HL-60 (cell line): Measurements from ENCODE around the gene ERP29.

Experiments
- DNase-seq, 2 experiments: peaks; one replicate each; pipeline ENCODE4 v3.0.0-alpha.2; 2010 to 2020; ENCODE audit warnings: low read depth in 1 of 2, low spot score in 1 of 2
- H3K27ac ChIP-seq: fragments of 250-450 bp; sonication (Bioruptor Pico); replicated peaks from 2 replicates; pipeline ENCODE4 v1.5.1; 2020; ENCODE audit warnings: mild to moderate bottlenecking, moderate library complexity
- H3K27me3 ChIP-seq: fragments of 250-450 bp; sonication (Bioruptor Pico); 2 replicates; pipeline ENCODE4 v1.5.1; 2021; ENCODE audit warnings: mild to moderate bottlenecking, moderate library complexity; ENCODE audit not compliant: insufficient read depth, poor library complexity, severe bottlenecking
- H3K4me3 ChIP-seq: replicated peaks from 2 replicates; pipeline ENCODE4 v1.5.1; 2011; ENCODE audit warnings: mild to moderate bottlenecking, control low read depth, low read length; ENCODE audit not compliant: insufficient read depth
- GABPA ChIP-seq: IDR thresholded peaks from 2 replicates; pipeline ENCODE4 v1.6.1; 2012; ENCODE audit warnings: low read depth
- POLR2AphosphoS5 ChIP-seq: IDR thresholded peaks from 2 replicates; pipeline ENCODE4 v1.6.1; 2012; ENCODE audit warnings: low read depth
- SPI1 ChIP-seq: IDR thresholded peaks from 2 replicates; pipeline ENCODE4 v1.6.1; 2012; ENCODE audit warnings: low read depth, mild to moderate bottlenecking, borderline replicate concordance
- TF ChIP-seq, protein P1 (sequence below): IDR thresholded peaks from one replicate; pipeline ENCODE4 v1.5.1; 2011; ENCODE audit warnings: low read length, control low read depth, inconsistent platforms; ENCODE audit not compliant: insufficient read depth
- TF ChIP-seq, protein P2 (sequence below): IDR thresholded peaks from 2 replicates; pipeline ENCODE4 v1.6.1; 2012; ENCODE audit warnings: low read depth; ENCODE audit not compliant: insufficient replicate concordance

ERP29 gene

DNA sequence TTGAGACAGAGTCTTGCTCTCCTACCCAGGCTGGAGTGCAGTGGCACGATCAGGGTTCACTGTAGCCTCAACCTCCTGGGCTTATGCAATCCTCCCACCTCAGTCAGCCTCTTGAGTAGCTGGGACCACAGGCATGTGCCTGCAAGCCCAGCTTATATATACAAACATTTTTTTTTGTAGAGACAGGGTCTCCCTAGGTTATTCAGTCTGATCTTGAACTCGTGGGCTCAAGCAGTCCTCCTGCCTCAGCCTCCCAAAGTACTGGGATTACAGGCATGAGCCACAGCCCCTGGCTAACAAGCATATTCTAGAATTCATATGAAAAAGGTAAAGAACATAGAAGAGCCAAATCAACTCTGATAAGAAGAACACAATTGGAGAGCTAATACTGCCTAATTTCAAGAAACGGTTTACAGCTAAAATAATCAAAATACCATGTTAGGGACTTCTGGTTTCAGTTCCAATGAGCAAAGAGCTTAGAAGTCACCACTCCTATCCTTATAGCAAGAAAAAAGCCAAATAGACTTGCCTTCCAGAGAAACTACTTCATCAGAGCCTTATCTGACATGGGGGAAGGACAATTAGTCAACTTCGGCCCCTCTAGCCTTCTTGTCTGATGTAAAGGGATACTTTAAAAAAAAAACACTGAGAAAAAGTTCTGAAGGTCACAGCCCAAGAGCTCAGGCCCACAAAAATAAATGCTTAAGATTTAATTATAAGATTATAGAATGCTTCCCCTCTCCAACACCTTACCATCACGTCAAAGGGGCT is 37.9 kb upstream of the ERP29 start:
- no peak overlapping the region for H3K4me3 ChIP-seq
- H3K27me3 ChIP-seq, result no peaks in the 10 kb centered on the region
- TF ChIP-seq POLR2AphosphoS5, result no peak
- TF ChIP-seq, protein P1, sequence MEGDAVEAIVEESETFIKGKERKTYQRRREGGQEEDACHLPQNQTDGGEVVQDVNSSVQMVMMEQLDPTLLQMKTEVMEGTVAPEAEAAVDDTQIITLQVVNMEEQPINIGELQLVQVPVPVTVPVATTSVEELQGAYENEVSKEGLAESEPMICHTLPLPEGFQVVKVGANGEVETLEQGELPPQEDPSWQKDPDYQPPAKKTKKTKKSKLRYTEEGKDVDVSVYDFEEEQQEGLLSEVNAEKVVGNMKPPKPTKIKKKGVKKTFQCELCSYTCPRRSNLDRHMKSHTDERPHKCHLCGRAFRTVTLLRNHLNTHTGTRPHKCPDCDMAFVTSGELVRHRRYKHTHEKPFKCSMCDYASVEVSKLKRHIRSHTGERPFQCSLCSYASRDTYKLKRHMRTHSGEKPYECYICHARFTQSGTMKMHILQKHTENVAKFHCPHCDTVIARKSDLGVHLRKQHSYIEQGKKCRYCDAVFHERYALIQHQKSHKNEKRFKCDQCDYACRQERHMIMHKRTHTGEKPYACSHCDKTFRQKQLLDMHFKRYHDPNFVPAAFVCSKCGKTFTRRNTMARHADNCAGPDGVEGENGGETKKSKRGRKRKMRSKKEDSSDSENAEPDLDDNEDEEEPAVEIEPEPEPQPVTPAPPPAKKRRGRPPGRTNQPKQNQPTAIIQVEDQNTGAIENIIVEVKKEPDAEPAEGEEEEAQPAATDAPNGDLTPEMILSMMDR, result no peak
- TF ChIP-seq, protein P2, sequence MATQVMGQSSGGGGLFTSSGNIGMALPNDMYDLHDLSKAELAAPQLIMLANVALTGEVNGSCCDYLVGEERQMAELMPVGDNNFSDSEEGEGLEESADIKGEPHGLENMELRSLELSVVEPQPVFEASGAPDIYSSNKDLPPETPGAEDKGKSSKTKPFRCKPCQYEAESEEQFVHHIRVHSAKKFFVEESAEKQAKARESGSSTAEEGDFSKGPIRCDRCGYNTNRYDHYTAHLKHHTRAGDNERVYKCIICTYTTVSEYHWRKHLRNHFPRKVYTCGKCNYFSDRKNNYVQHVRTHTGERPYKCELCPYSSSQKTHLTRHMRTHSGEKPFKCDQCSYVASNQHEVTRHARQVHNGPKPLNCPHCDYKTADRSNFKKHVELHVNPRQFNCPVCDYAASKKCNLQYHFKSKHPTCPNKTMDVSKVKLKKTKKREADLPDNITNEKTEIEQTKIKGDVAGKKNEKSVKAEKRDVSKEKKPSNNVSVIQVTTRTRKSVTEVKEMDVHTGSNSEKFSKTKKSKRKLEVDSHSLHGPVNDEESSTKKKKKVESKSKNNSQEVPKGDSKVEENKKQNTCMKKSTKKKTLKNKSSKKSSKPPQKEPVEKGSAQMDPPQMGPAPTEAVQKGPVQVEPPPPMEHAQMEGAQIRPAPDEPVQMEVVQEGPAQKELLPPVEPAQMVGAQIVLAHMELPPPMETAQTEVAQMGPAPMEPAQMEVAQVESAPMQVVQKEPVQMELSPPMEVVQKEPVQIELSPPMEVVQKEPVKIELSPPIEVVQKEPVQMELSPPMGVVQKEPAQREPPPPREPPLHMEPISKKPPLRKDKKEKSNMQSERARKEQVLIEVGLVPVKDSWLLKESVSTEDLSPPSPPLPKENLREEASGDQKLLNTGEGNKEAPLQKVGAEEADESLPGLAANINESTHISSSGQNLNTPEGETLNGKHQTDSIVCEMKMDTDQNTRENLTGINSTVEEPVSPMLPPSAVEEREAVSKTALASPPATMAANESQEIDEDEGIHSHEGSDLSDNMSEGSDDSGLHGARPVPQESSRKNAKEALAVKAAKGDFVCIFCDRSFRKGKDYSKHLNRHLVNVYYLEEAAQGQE, result no peak
- TF ChIP-seq GABPA, result no peak
- TF ChIP-seq SPI1, result no peak
- DNase-seq, result peak in 1 of 2 experiments; percentile 3
- H3K27ac ChIP-seq, result no peak overlapping the region

DNA sequence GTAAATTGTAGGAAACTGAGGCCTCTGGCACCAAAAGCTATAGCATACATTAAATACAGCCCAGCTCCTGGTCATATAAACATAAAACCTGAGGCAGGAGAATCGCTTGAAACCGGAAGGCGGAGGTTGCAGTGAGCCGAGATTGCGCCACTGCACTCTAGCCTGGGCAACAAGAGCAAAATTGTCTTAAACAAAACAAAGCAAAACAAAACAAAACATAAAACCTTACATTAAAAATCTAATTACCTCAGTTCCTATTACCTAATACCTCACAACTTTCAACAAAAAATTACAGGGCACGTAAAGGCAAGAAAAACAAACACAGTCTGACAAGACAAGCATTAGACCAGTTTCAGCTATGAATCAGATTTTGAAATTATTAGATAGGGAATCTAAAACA is 36.9 kb upstream of the ERP29 start:
- no peak for TF ChIP-seq POLR2AphosphoS5
- TF ChIP-seq, protein P1, result no peak
- TF ChIP-seq, protein P2, result no peak
- no peak for TF ChIP-seq GABPA
- no peak for TF ChIP-seq SPI1
- Histone ChIP-seq H3K4me3 (no peak overlapping the region), H3K27ac (no peak overlapping the region), H3K27me3 (no peaks in the 10 kb centered on the region)
- DNase-seq, result no peak

DNA sequence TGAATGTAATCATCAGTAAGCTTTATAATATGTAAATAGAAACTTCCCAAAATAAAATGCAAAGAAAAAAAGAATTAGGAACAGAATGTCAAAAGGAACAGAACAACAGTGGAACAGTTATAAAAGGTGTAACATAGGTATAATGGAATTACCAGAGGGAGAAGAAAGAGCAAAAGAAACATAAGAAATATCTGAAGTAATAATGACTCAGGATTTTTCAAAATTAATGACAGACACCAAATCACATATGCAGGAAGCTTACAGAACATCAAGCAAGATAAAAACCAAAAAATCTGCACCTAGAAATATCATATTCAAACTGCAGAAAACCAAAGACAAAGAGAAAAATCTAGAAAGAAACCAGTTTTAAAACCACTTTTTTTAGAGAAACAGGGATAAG is 36.4 kb upstream of the ERP29 start:
- no peak overlapping the region for H3K27ac ChIP-seq
- H3K4me3 ChIP-seq, result no peak overlapping the region
- TF ChIP-seq, protein P2, result no peak
- no peak for TF ChIP-seq SPI1
- no peak for TF ChIP-seq GABPA
- TF ChIP-seq, protein P1, result no peak
- no peaks in the 10 kb centered on the region for H3K27me3 ChIP-seq
- DNase-seq, result no peak
